Measurements from ENCODE around the gene PER3. TPM values are rescaled to one million over a fixed set of nuclear protein-coding genes. Genes with fewer than 3 reads are reported as not detected.

Gene PER3
- total and polyA plus RNA-seq, 9 of the 15 experiments (the other 6 are each of a cell fraction or from before 2014, with no cell fraction given) = 11.9 to 22.5 (median 14.6) TPM

GRCh38 chr1:7827126-7827955, 43.2 kb downstream of the PER3 start (continued):
- TF ChIP-seq USF2 (CRISPR knock-in tag; IDR thresholded peaks at IDR 0.05) (no peak), GABPB2 (CRISPR knock-in tag; conservative IDR thresholded peaks at IDR 0.05) (no peak), BCL6 (CRISPR knock-in tag; IDR thresholded peaks at IDR 0.05) (peak; percentile 57; the same call in 1 of the 2 replicates), PATZ1 (CRISPR knock-in tag; IDR thresholded peaks at IDR 0.05; ENCODE audit: borderline replicate concordance) (no peak), SP2 (IDR thresholded peaks at IDR 0.05; ENCODE audit: extremely low read depth, low read depth, low read length, poor library complexity, severe bottlenecking) (no peak), ZNF717 (CRISPR knock-in tag; IDR thresholded peaks at IDR 0.05) (no peak), ZNF766 (CRISPR knock-in tag; conservative IDR thresholded peaks at IDR 0.05) (peak; percentile 73; the same call in 1 of the 2 replicates), NBN (IDR thresholded peaks at IDR 0.05; ENCODE audit: low read depth) (peak; percentile 67; the same call in 1 of the 2 replicates), MED1 (CRISPR knock-in tag; IDR thresholded peaks at IDR 0.05; ENCODE audit: borderline replicate concordance) (no peak), NFIC (IDR thresholded peaks at IDR 0.05) (peak; percentile 40), CREB3L1 (IDR thresholded peaks at IDR 0.05; ENCODE audit: borderline replicate concordance, low read depth) (no peak), CBX1 (IDR thresholded peaks at IDR 0.05; ENCODE audit: low read depth) (0 out of 2 replicates have a peak, but pooled peaks have one; percentile 40), ZNF668 (CRISPR knock-in tag; IDR thresholded peaks at IDR 0.05) (no peak), KAT7 (CRISPR knock-in tag; IDR thresholded peaks at IDR 0.05; ENCODE audit: borderline replicate concordance) (no peak), USF1 (CRISPR knock-in tag; IDR thresholded peaks at IDR 0.05) (no peak), ZNF217 (CRISPR knock-in tag; IDR thresholded peaks at IDR 0.05) (no peak), ILF3 (IDR thresholded peaks at IDR 0.05; ENCODE audit: borderline replicate concordance) (no peak), RUNX1 (IDR thresholded peaks at IDR 0.05; ENCODE audit: low read depth) (no peak), ZNF239 (CRISPR knock-in tag; IDR thresholded peaks at IDR 0.05) (no peak), ZNF212 (CRISPR knock-in tag; IDR thresholded peaks at IDR 0.05) (no peak), COPS2 (conservative IDR thresholded peaks at IDR 0.05) (no peak), HMG20A (CRISPR knock-in tag; conservative IDR thresholded peaks at IDR 0.05) (no peak), DLX4 (CRISPR knock-in tag; IDR thresholded peaks at IDR 0.05) (no peak), DDX20 (tag; IDR thresholded peaks at IDR 0.05; ENCODE audit: low read depth) (no peak)

Measured in K562 (cell line).